GM18498 (cell line): Measurements from ENCODE around the gene SDC3.

Experiments
- ATAC-seq: cut with Tn5 transposase; IDR thresholded peaks from one replicate; pipeline ENCODE4 v1.9.1; 2021; ENCODE audit warnings: mild to moderate bottlenecking, moderate library complexity; ENCODE audit not compliant: unreplicated experiment

The SDC3 gene

GRCh38 chr1:30891227-30891552 lies 17.4 kb downstream of the SDC3 start:
- no peak for ATAC-seq

GRCh38 chr1:30890502-30891226 lies 17.9 kb downstream of the SDC3 start:
- no peak for ATAC-seq

GRCh38 chr1:30889511-30889910 lies 19.0 kb downstream of the SDC3 start:
- ATAC-seq = no peak

- no peak for ATAC-seq
Observed at GRCh38 chr1:30888975-30889374, 19.6 kb downstream of the SDC3 start.

GRCh38 chr1:30888391-30888790 lies 20.2 kb downstream of the SDC3 start:
- ATAC-seq = no peak

- no peak for ATAC-seq
Observed at GRCh38 chr1:30887485-30888315, 20.9 kb downstream of the SDC3 start.

GRCh38 chr1:30886710-30887428 lies 21.7 kb downstream of the SDC3 start:
- ATAC-seq = no peak

GRCh38 chr1:30885570-30886522 lies 22.7 kb downstream of the SDC3 start:
- no peak for ATAC-seq

- ATAC-seq = no peak
Observed at GRCh38 chr1:30884723-30885122, 23.8 kb downstream of the SDC3 start.

GRCh38 chr1:30883389-30884172 lies 25.0 kb downstream of the SDC3 start:
- no peak for ATAC-seq

- no peak for ATAC-seq
Observed at GRCh38 chr1:30882678-30883388, 25.7 kb downstream of the SDC3 start.

GRCh38 chr1:30881319-30882181 lies 27.0 kb downstream of the SDC3 start:
- peak; percentile 65 for ATAC-seq

- peak; percentile 16 for ATAC-seq
Observed at GRCh38 chr1:30880678-30881318, 27.8 kb downstream of the SDC3 start.

- ATAC-seq = no peak
Observed at GRCh38 chr1:30879940-30880677, 28.4 kb downstream of the SDC3 start.

- no peak for ATAC-seq
Observed at GRCh38 chr1:30879126-30879786, 29.3 kb downstream of the SDC3 start.

- ATAC-seq = no peak
Observed at GRCh38 chr1:30878559-30878958, 30.0 kb downstream of the SDC3 start.

- ATAC-seq = no peak
Observed at GRCh38 chr1:30878016-30878415, 30.5 kb downstream of the SDC3 start.
